ENCODE measurements around the gene TRAF1. TPM values are rescaled to one million over a fixed set of nuclear protein-coding genes. Genes with fewer than 3 reads are reported as not detected.

TRAF1 gene
- total and polyA plus RNA-seq, 2 of the 13 experiments (the other 11 are each of a cell fraction or from before 2014, with no cell fraction given): 0.44 to 1.0 TPM

- TF ChIP-seq CAMTA2 (CRISPR knock-in tag; IDR thresholded peaks at IDR 0.05; ENCODE audit: borderline replicate concordance) (no peak), HOXA7 (CRISPR knock-in tag; IDR thresholded peaks at IDR 0.05) (no peak), JUND (CRISPR knock-in tag; IDR thresholded peaks at IDR 0.05) (no peak), YEATS4 (CRISPR knock-in tag; IDR thresholded peaks at IDR 0.05; ENCODE audit: borderline replicate concordance) (no peak), ZNF776 (CRISPR knock-in tag; IDR thresholded peaks at IDR 0.05) (no peak), ZNF124 (CRISPR knock-in tag; IDR thresholded peaks at IDR 0.05) (no peak), SNAPC4 (CRISPR knock-in tag; IDR thresholded peaks at IDR 0.05) (no peak), HNF4A (CRISPR knock-in tag; IDR thresholded peaks at IDR 0.05) (no peak)
- H3K4me2 ChIP-seq (ENCODE audit: low read depth, low read length): no peak overlapping the region
- CTCF ChIA-PET (ENCODE audit: low intra/inter-chr PET ratio, low total read pairs): interaction anchor here (2.0 to 2.6 kb wide), 2 partner anchors 181 to 194 kb away, joined by 11 to 40 read pairs; no protein-coding TSS in a partner anchor
- ATAC-seq (no peak), FAIRE-seq (no peak), DNase-seq (ENCODE audit: low spot score) (no peak)
- no peak overlapping the region for H3K4me3 ChIP-seq (replicated peaks in 1 of 3; ENCODE audit: insufficient read depth in 1 of 3, low read depth in 2 of 3, low read length in 3 of 3)
- H3K79me2 ChIP-seq (ENCODE audit: insufficient read depth, low read length): no peaks in the 10 kb centered on the region
- H3K4me1 ChIP-seq (ENCODE audit: insufficient read depth, low read length): peaks cover 20% of the 10 kb centered on the region
- H3K27me3 ChIP-seq (ENCODE audit: control insufficient read depth in 1 of 2, insufficient read depth in 2 of 2, low read length in 2 of 2): no peaks in the 10 kb centered on the region
- POLR2A ChIA-PET: no interaction called here
- H3K27ac ChIP-seq (ENCODE audit: extremely low read length, insufficient read depth, low read length): no peak overlapping the region
- no peaks in the 10 kb centered on the region for H3K36me3 ChIP-seq (replicated peaks in 1 of 2; ENCODE audit: control insufficient read depth in 1 of 2, insufficient read depth in 2 of 2, low read length in 2 of 2)
- H3K9ac ChIP-seq (ENCODE audit: insufficient read depth, low read depth, low read length): no peak overlapping the region
- no TSS peak for BruUV-seq (replicated peaks)
- WGBS (ENCODE audit: low lambda C conversion rate): 100% methylated on average over 1 of the region's 1 CpG
- in situ Hi-C loops (cut with HindIII; ENCODE audit: extremely low pct_ligation_motif_present, low pct_unique_long_range_greater_than_20kb): loop anchor here (5.0 kb wide), 1 partner anchor 180 kb away; no protein-coding TSS in a partner anchor
- H2AFZ ChIP-seq (ENCODE audit: low read length): no peak overlapping the region
- no peaks in the 10 kb centered on the region for H4K20me1 ChIP-seq (ENCODE audit: insufficient read depth, low read length)
- H3K9me3 ChIP-seq (ENCODE audit: low read length): no peaks in the 10 kb centered on the region
- intact Hi-C loops (cut with micrococcal nuclease; ENCODE audit: unreplicated experiment): loop anchor here (5.0 kb wide), 1 partner anchor 195 kb away; no protein-coding TSS in a partner anchor
Measured at GRCh38 chr9:120937127-120937526, 10.5 kb upstream of the TRAF1 start.

Data from HepG2 (cell line).